ENCODE measurements around the gene MRPL53. TPM values are rescaled to one million over a fixed set of nuclear protein-coding genes. Genes with fewer than 3 reads are reported as not detected.
A peak's percentile ranks its signal among the peaks of the same experiment; 100 is the strongest.

Gene MRPL53
- total and polyA plus RNA-seq, 2 of the 13 experiments (the other 11 are each of a cell fraction or from before 2014, with no cell fraction given) = 34.3 to 51.9 TPM

- TF ChIP-seq, protein P1, sequence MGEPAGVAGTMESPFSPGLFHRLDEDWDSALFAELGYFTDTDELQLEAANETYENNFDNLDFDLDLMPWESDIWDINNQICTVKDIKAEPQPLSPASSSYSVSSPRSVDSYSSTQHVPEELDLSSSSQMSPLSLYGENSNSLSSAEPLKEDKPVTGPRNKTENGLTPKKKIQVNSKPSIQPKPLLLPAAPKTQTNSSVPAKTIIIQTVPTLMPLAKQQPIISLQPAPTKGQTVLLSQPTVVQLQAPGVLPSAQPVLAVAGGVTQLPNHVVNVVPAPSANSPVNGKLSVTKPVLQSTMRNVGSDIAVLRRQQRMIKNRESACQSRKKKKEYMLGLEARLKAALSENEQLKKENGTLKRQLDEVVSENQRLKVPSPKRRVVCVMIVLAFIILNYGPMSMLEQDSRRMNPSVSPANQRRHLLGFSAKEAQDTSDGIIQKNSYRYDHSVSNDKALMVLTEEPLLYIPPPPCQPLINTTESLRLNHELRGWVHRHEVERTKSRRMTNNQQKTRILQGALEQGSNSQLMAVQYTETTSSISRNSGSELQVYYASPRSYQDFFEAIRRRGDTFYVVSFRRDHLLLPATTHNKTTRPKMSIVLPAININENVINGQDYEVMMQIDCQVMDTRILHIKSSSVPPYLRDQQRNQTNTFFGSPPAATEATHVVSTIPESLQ (CRISPR knock-in tag; conservative IDR thresholded peaks at IDR 0.05) = no peak
- TF ChIP-seq, protein P2, sequence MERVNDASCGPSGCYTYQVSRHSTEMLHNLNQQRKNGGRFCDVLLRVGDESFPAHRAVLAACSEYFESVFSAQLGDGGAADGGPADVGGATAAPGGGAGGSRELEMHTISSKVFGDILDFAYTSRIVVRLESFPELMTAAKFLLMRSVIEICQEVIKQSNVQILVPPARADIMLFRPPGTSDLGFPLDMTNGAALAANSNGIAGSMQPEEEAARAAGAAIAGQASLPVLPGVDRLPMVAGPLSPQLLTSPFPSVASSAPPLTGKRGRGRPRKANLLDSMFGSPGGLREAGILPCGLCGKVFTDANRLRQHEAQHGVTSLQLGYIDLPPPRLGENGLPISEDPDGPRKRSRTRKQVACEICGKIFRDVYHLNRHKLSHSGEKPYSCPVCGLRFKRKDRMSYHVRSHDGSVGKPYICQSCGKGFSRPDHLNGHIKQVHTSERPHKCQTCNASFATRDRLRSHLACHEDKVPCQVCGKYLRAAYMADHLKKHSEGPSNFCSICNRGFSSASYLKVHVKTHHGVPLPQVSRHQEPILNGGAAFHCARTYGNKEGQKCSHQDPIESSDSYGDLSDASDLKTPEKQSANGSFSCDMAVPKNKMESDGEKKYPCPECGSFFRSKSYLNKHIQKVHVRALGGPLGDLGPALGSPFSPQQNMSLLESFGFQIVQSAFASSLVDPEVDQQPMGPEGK (CRISPR knock-in tag; IDR thresholded peaks at IDR 0.05) = peak; percentile 48; the same call in 1 of the 2 replicates
- TF ChIP-seq CHD4 (IDR thresholded peaks at IDR 0.05; ENCODE audit: borderline replicate concordance, low read length) (0 out of 2 replicates have a peak, but pooled peaks have one; percentile 45), RFX3 (CRISPR knock-in tag; IDR thresholded peaks at IDR 0.05) (no peak), IKZF1 (IDR thresholded peaks at IDR 0.05) (no peak), DDIT3 (CRISPR knock-in tag; IDR thresholded peaks at IDR 0.05) (no peak), HNRNPUL1 (IDR thresholded peaks at IDR 0.05; ENCODE audit: low read depth, low read length) (no peak), ZNF431 (CRISPR knock-in tag; IDR thresholded peaks at IDR 0.05; ENCODE audit: borderline replicate concordance, low read depth) (0 out of 2 replicates have a peak, but pooled peaks have one; percentile 34), TRIM24 (CRISPR knock-in tag; IDR thresholded peaks at IDR 0.05) (no peak), ZNF609 (CRISPR knock-in tag; IDR thresholded peaks at IDR 0.05; ENCODE audit: borderline replicate concordance) (peak; percentile 48; the same call in 1 of the 2 replicates), ZNF3 (CRISPR knock-in tag; IDR thresholded peaks at IDR 0.05) (no peak), TCF12 (IDR thresholded peaks at IDR 0.05) (no peak), TCF12 (CRISPR knock-in tag; IDR thresholded peaks at IDR 0.05) (no peak), ZNF296 (CRISPR knock-in tag; conservative IDR thresholded peaks at IDR 0.05) (0 out of 2 replicates have a peak, but pooled peaks have one; percentile 59), TAF15 (IDR thresholded peaks at IDR 0.05; ENCODE audit: low read depth, low read length, poor library complexity, severe bottlenecking) (peak; percentile 88), ZBTB7A (CRISPR knock-in tag; IDR thresholded peaks at IDR 0.05) (peak; percentile 45; the same call in 1 of the 2 replicates), RARA (CRISPR knock-in tag; IDR thresholded peaks at IDR 0.05) (no peak)
- TF ChIP-seq, protein P3, sequence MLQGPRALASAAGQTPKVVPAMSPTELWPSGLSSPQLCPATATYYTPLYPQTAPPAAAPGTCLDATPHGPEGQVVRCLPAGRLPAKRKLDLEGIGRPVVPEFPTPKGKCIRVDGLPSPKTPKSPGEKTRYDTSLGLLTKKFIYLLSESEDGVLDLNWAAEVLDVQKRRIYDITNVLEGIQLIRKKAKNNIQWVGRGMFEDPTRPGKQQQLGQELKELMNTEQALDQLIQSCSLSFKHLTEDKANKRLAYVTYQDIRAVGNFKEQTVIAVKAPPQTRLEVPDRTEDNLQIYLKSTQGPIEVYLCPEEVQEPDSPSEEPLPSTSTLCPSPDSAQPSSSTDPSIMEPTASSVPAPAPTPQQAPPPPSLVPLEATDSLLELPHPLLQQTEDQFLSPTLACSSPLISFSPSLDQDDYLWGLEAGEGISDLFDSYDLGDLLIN (CRISPR knock-in tag; IDR thresholded peaks at IDR 0.05; ENCODE audit: borderline replicate concordance) = no peak
Observed at GRCh38 chr2:74507926-74508520, 35.5 kb upstream of the MRPL53 start (continued).

Measured in HepG2 (cell line).